ENCODE data around the gene TFAP2B.

DNA sequence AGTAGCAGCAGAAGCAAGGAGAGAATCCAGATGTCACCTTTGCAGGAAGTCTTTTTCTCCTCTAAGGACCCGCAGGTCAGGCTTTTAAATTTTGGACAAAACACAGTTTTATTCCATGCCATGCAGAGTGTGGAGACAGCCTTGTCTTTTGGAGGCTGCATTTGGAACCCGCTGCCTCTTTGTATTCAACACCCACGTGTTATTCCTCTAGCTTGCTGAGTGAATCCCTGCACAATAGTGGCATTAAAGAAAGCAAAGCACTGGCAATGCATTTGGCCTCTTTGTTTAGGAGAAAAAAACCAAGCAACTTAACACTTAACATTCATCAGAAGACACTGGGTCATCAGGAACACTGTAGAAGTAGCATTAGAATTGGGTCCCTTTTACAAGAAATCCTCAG, 43.5 kb downstream of the TFAP2B start:
- TF ChIP-seq EP300 (IDR thresholded peaks at IDR 0.05; ENCODE audit: low read depth): no peak
- TF ChIP-seq, protein P1, sequence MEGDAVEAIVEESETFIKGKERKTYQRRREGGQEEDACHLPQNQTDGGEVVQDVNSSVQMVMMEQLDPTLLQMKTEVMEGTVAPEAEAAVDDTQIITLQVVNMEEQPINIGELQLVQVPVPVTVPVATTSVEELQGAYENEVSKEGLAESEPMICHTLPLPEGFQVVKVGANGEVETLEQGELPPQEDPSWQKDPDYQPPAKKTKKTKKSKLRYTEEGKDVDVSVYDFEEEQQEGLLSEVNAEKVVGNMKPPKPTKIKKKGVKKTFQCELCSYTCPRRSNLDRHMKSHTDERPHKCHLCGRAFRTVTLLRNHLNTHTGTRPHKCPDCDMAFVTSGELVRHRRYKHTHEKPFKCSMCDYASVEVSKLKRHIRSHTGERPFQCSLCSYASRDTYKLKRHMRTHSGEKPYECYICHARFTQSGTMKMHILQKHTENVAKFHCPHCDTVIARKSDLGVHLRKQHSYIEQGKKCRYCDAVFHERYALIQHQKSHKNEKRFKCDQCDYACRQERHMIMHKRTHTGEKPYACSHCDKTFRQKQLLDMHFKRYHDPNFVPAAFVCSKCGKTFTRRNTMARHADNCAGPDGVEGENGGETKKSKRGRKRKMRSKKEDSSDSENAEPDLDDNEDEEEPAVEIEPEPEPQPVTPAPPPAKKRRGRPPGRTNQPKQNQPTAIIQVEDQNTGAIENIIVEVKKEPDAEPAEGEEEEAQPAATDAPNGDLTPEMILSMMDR (IDR thresholded peaks at IDR 0.05): no peak
- no peak for TF ChIP-seq POLR2A (IDR thresholded peaks at IDR 0.05)
